IMR-90 (cell line): Measurements from ENCODE around the gene F2RL1. TPM values are rescaled to one million over a fixed set of nuclear protein-coding genes. Genes with fewer than 3 reads are reported as not detected.
A peak's percentile ranks its signal among the peaks of the same experiment; 100 is the strongest.

Experiments used
- ATAC-seq: fragments of 200-7000 bp; cut with Tn5 transposase; 2 replicates; pipeline ENCODE4 v1.9.1; 2020; ENCODE audit warnings: low read depth, mild to moderate bottlenecking, moderate library complexity
- BruUV-seq: library from RNA; stranded (reverse); fragments of 400-500 nt; replicated peaks from 2 replicates; lab custom pipeline; 2021; lab: Mats Ljungman, UMichigan
- CTCF ChIA-PET: fragments of 300-600 bp; formaldehyde crosslinking; extraction: SDS; loops from one replicate; lab custom pipeline; 2021; ENCODE audit warnings: antibody characterized with exemption; lab: Yijun Ruan, JAX
- POLR2A ChIA-PET: fragments of 300-600 bp; sonication (Branson Sonifier 250); formaldehyde crosslinking; loops from one replicate; lab custom pipeline; 2022; ENCODE audit warnings: antibody characterized with exemption; ENCODE audit not compliant: unreplicated experiment; lab: Charles Lee
- DNase-seq: peaks from one replicate; pipeline ENCODE4 v3.0.0; 2013
- H2AFZ ChIP-seq: replicated peaks from 2 replicates; pipeline ENCODE3; 2013; ENCODE audit warnings: low read length, mild to moderate bottlenecking; ENCODE audit not compliant: poor library complexity
- H2AK5ac ChIP-seq: 2 replicates; pipeline ENCODE4 v1.6.1; 2013; ENCODE audit warnings: low read depth, low read length, inconsistent platforms
- H2AK9ac ChIP-seq: replicated peaks from 2 replicates; pipeline ENCODE3; 2013; ENCODE audit warnings: mild to moderate bottlenecking, low read depth, low read length, moderate library complexity; ENCODE audit not compliant: poor library complexity
- H2BK120ac ChIP-seq: 2 replicates; pipeline ENCODE4 v1.6.1; 2013; ENCODE audit warnings: low read depth, low read length, inconsistent platforms
- H2BK15ac ChIP-seq: 3 replicates; pipeline ENCODE4 v1.6.1; 2013; ENCODE audit warnings: low read depth, low read length, inconsistent platforms
- H2BK20ac ChIP-seq: 2 replicates; pipeline ENCODE4 v1.6.1; 2013; ENCODE audit warnings: low read depth, mild to moderate bottlenecking, inconsistent platforms, low read length, moderate library complexity
- H2BK5ac ChIP-seq: 2 replicates; pipeline ENCODE4 v1.6.1; 2013; ENCODE audit warnings: mild to moderate bottlenecking, low read depth, low read length, inconsistent platforms; ENCODE audit not compliant: poor library complexity, severe bottlenecking
- H3K14ac ChIP-seq: replicated peaks from 2 replicates; pipeline ENCODE4 v1.6.1; 2013; ENCODE audit warnings: low read depth, low read length, inconsistent platforms
- H3K18ac ChIP-seq: 2 replicates; pipeline ENCODE4 v1.6.1; 2013; ENCODE audit warnings: low read depth, low read length, control low read depth
- H3K23ac ChIP-seq: 2 replicates; pipeline ENCODE4 v1.6.1; 2013; ENCODE audit warnings: low read depth, low read length, inconsistent platforms
- H3K27ac ChIP-seq: 2 replicates; pipeline ENCODE4 v1.5.1; 2013; ENCODE audit warnings: mild to moderate bottlenecking, control low read depth, low read length; ENCODE audit not compliant: insufficient read depth
- H3K27me3 ChIP-seq: 2 replicates; pipeline ENCODE4 v1.6.1; 2013; ENCODE audit warnings: low read length; ENCODE audit not compliant: control insufficient read depth, insufficient read depth
- H3K36me3 ChIP-seq: 2 replicates; pipeline ENCODE4 v1.6.1; 2013; ENCODE audit warnings: low read length, mixed read lengths; ENCODE audit not compliant: control insufficient read depth, insufficient read depth
- H3K4ac ChIP-seq: 2 replicates; pipeline ENCODE4 v1.6.1; 2013; ENCODE audit warnings: low read depth, low read length, inconsistent platforms
- H3K4me1 ChIP-seq: 2 replicates; pipeline ENCODE4 v1.6.1; 2013; ENCODE audit warnings: low read length, mixed read lengths; ENCODE audit not compliant: control insufficient read depth, insufficient read depth
- H3K4me2 ChIP-seq: 2 replicates; pipeline ENCODE4 v1.6.1; 2013; ENCODE audit warnings: low read depth, mild to moderate bottlenecking, control low read depth, low read length, moderate library complexity
- H3K4me3 ChIP-seq: 2 replicates; pipeline ENCODE4 v1.5.1; 2013; ENCODE audit warnings: low read depth, mild to moderate bottlenecking, control low read depth, low read length, moderate library complexity; ENCODE audit not compliant: insufficient read depth
- H3K56ac ChIP-seq: 2 replicates; pipeline ENCODE4 v1.6.1; 2013; ENCODE audit warnings: low read length, inconsistent platforms; ENCODE audit not compliant: insufficient read depth; ENCODE audit errors: extremely low read depth
- H3K79me1 ChIP-seq, 2 experiments: 2 replicates each; pipeline ENCODE4 v1.6.1; 2013; ENCODE audit warnings: low read length in 2 of 2, inconsistent platforms in 1 of 2, low read depth in 1 of 2
- H3K9ac ChIP-seq: 2 replicates; pipeline ENCODE4 v1.6.1; 2013; ENCODE audit warnings: low read depth, low read length, control low read depth
- H3K9me1 ChIP-seq: 2 replicates; pipeline ENCODE4 v1.6.1; 2013; ENCODE audit warnings: low read length, inconsistent platforms; ENCODE audit not compliant: insufficient read depth
- H3K9me3 ChIP-seq: 2 replicates; pipeline ENCODE4 v1.6.1; 2013; ENCODE audit warnings: low read length; ENCODE audit not compliant: control insufficient read depth, insufficient read depth
- H4K20me1 ChIP-seq: 2 replicates; pipeline ENCODE4 v1.6.1; 2013; ENCODE audit warnings: low read length, inconsistent platforms; ENCODE audit not compliant: insufficient read depth
- H4K5ac ChIP-seq: 2 replicates; pipeline ENCODE4 v1.6.1; 2013; ENCODE audit warnings: mild to moderate bottlenecking, low read depth, low read length, control low read depth
- H4K8ac ChIP-seq, 2 experiments: 2 replicates each; pipeline ENCODE4 v1.6.1; 2013; ENCODE audit warnings: low read depth in 2 of 2, low read length in 2 of 2, control low read depth in 1 of 2, inconsistent platforms in 1 of 2
- H4K91ac ChIP-seq: 2 replicates; pipeline ENCODE4 v1.6.1; 2013; ENCODE audit warnings: low read depth, low read length, inconsistent platforms; ENCODE audit not compliant: insufficient read depth
- CEBPB ChIP-seq: IDR thresholded peaks from 2 replicates; pipeline ENCODE4 v1.6.1; 2012; ENCODE audit warnings: low read depth, low read length, improper control_type of control experiment
- SMC3 ChIP-seq: fragments of 150-350 bp; IDR thresholded peaks from 2 replicates; pipeline ENCODE4 v1.6.1; 2016; ENCODE audit warnings: low read depth, mild to moderate bottlenecking, antibody characterized with exemption, low read length, moderate library complexity
- WGBS, 2 experiments: methylation state at CpG; one replicate each; pipeline versions ENCODE4 v1.1.5 to v1.1.7; 2013; ENCODE audit warnings: missing lambda C conversion rate in 2 of 2; ENCODE audit not compliant: insufficient read length in 1 of 2; ENCODE audit errors: extremely low coverage in 2 of 2; 5-methylcytosine and 5-hydroxymethylcytosine counted together
- dilution Hi-C: fragments of 300-500 bp; cut with HindIII; formaldehyde crosslinking; loops from one replicate; pipeline ENCODE4 v1.14.3; 2018; ENCODE audit warnings: low sequenced_read_pairs; ENCODE audit not compliant: unreplicated experiment
- in situ Hi-C: fragments of 300-500 bp; cut with MboI; formaldehyde crosslinking; loops from 3 replicates; pipeline ENCODE4 v1.14.3; 2019; ENCODE audit warnings: low sequenced_read_pairs, inconsistent platforms, mixed read lengths
- intact Hi-C: fragments of 100-400 bp; cut with micrococcal nuclease; formaldehyde crosslinking; loops from 2 replicates; pipeline ENCODE4 v1.10.0; 2022
- polyA plus RNA-seq, 3 experiments: library from polyadenylated mRNA; depleted of rRNA; stranded (reverse); fragments of >200 nt; gene quantifications; 2 replicates each; pipeline ENCODE4 v1.2.3, GENCODE V29; 2012; ENCODE audit warnings: low replicate concordance in 1 of 3
- total RNA-seq: library from RNA; depleted of rRNA; stranded (reverse); fragments of >200 nt; gene quantifications from 2 replicates; pipeline ENCODE4 v1.2.3, GENCODE V29; 2012
- TF ChIP-seq, protein P1 (sequence below): fragments of 150-350 bp; IDR thresholded peaks from 2 replicates; pipeline ENCODE4 v1.6.1; 2017; ENCODE audit warnings: mild to moderate bottlenecking, antibody characterized with exemption, low read length, low read depth

The F2RL1 gene
- total and polyA plus RNA-seq, 2 of the 4 experiments (the other 2 are of a cell fraction) = 5.6 to 12.4 TPM

DNA sequence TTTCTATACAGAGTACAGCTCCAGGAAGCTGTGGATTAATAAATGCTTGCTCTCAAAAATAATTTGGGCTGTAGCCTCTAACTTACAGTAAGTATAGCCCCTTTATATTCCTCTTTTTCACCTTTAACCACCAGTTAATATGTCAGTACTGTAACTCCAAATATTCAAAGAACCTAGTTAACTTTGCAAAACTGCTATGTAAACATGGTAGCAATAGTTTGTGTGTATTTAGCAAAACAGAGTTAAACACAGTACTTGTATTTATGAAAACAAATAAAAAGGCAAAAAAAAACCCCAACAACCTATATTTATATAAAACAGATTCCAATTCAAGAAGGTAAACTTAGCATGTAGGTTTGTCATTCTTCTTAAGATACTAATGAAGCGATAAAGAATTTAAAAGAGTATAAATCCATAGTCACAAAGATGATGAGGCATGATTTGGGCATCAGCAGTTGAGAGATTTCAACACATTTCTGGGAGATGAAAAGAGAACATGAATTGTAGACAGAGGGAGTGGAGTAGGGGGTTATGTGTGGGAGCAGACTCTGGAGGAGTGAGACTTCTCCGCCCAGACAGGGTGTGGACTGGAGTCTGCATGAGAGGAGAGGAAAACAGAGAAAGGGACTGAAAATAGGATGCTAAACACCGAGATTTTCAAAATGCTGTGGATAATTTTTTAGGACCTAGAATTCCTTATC, 47.0 kb upstream of the F2RL1 start:
- no peaks in the 10 kb centered on the region for H4K20me1 ChIP-seq
- peak; percentile 63 for ATAC-seq
- no peaks in the 10 kb centered on the region for H3K36me3 ChIP-seq
- peak; percentile 51 for DNase-seq
- peak overlapping the region; percentile 17 to 48; a peak in 3 of 4 replicates for H4K8ac ChIP-seq
- H3K56ac ChIP-seq = no peak overlapping the region
- peak overlapping the region; percentile 93 for H3K4ac ChIP-seq
- BruUV-seq = no TSS peak
- peak overlapping the region; percentile 13; the same call in 1 of the 2 replicates for H4K5ac ChIP-seq
- peaks cover 8% of the 10 kb centered on the region for H3K4me1 ChIP-seq
- no peaks in the 10 kb centered on the region for H3K79me1 ChIP-seq
- peak overlapping the region; percentile 73 for H2BK5ac ChIP-seq
- H3K9ac ChIP-seq = 0 out of 2 replicates have a peak overlapping the region, but pooled peaks have one; percentile 2
- ChIA-PET CTCF (no interaction called here), POLR2A (no interaction called here)
- dilution Hi-C loops = no loop called here
- peak overlapping the region; percentile 67; the same call in 2 of the 3 replicates for H2BK15ac ChIP-seq
- peak overlapping the region; percentile 46; the same call in 1 of the 2 replicates for H3K4me2 ChIP-seq
- peak overlapping the region; percentile 81 for H2BK20ac ChIP-seq
- no CpG with 5 or more reads among the region's 3 CpGs for WGBS, 2 experiments
- in situ Hi-C loops = no loop called here
- peak overlapping the region; percentile 59; the same call in 1 of the 2 replicates for H2AK5ac ChIP-seq
- H3K4me3 ChIP-seq = no peak overlapping the region
- H3K18ac ChIP-seq = peak overlapping the region; percentile 73; the same call in 1 of the 2 replicates
- H2AK9ac ChIP-seq = no peak overlapping the region
- H3K27ac ChIP-seq = peak overlapping the region; percentile 56; the same call in 1 of the 2 replicates
- H4K91ac ChIP-seq = peak overlapping the region; percentile 37; the same call in 1 of the 2 replicates
- H2AFZ ChIP-seq = no peak overlapping the region
- no peaks in the 10 kb centered on the region for H3K27me3 ChIP-seq
- no peak overlapping the region; the same call in 1 of the 2 replicates for H3K23ac ChIP-seq
- H2BK120ac ChIP-seq = peak overlapping the region; percentile 94
- no peaks in the 10 kb centered on the region for H3K9me3 ChIP-seq
- TF ChIP-seq CEBPB = peak; percentile 62
- TF ChIP-seq SMC3 = 0 out of 2 replicates have a peak, but pooled peaks have one; percentile 1
- TF ChIP-seq, protein P1, sequence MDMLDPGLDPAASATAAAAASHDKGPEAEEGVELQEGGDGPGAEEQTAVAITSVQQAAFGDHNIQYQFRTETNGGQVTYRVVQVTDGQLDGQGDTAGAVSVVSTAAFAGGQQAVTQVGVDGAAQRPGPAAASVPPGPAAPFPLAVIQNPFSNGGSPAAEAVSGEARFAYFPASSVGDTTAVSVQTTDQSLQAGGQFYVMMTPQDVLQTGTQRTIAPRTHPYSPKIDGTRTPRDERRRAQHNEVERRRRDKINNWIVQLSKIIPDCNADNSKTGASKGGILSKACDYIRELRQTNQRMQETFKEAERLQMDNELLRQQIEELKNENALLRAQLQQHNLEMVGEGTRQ = no peak
- peak overlapping the region; percentile 87 for H3K14ac ChIP-seq
- intact Hi-C loops = loop anchor here (10.0 kb wide), 1 partner anchor 367 kb away; the partner anchor contains the start of gene IQGAP2
- 0 out of 2 replicates have a peak, but pooled peaks cover 4% of the 10 kb centered on the region for H3K9me1 ChIP-seq
